Psoas muscle (tissue), 8 donors: ENCODE results near the gene ANKS4B. TPM values are rescaled to one million over a fixed set of nuclear protein-coding genes. Genes with fewer than 3 reads are reported as not detected.

Source experiments
- ATAC-seq, 4 donors: fragments of 200-7000 bp; cut with Tn5 transposase; one replicate each; pipeline ENCODE4 v1.9.1; 2020; ENCODE audit warnings: moderate library complexity in 3 of 4, mild to moderate bottlenecking in 2 of 4
- DNase-seq, 2 donors: peaks; one replicate each; pipeline ENCODE4 v3.0.0-alpha.2; 2020
- H3K27ac ChIP-seq: fragments of 200-600 bp; one replicate; pipeline ENCODE4 v1.8.0; 2022
- H3K27me3 ChIP-seq, 3 donors: fragments of 200-600 bp in 1 of 3; one replicate each; pipeline versions ENCODE4 v1.6.1 to v1.8.0; 2013 to 2022; ENCODE audit warnings: low read length in 2 of 3, mild to moderate bottlenecking in 2 of 3, moderate library complexity in 1 of 3; ENCODE audit not compliant: insufficient read depth in 3 of 3
- H3K36me3 ChIP-seq, 2 donors: fragments of 200-600 bp in 1 of 2; one replicate each; pipeline versions ENCODE4 v1.6.1 to v1.8.0; 2013 to 2022; ENCODE audit warnings: low read depth in 1 of 2, mild to moderate bottlenecking in 1 of 2, moderate library complexity in 1 of 2; ENCODE audit not compliant: insufficient read depth in 1 of 2
- H3K4me1 ChIP-seq: fragments of 200-600 bp; one replicate; pipeline ENCODE4 v1.8.0; 2022
- H3K4me3 ChIP-seq: fragments of 200-600 bp; one replicate; pipeline ENCODE4 v1.8.0; 2022; ENCODE audit warnings: mild to moderate bottlenecking
- H3K9me3 ChIP-seq: fragments of 200-600 bp; one replicate; pipeline ENCODE4 v1.8.0; 2022
- CTCF ChIP-seq: fragments of 200-600 bp; IDR thresholded peaks from one replicate; pipeline ENCODE4 v1.8.0; 2022; ENCODE audit warnings: antibody characterized with exemption
- WGBS, 3 donors: extraction: QIAGEN DNeasy Blood & Tissue Kit; methylation state at CpG; one replicate each; pipeline versions ENCODE4 v1.1.6 to v1.1.7; 2013; 5-methylcytosine and 5-hydroxymethylcytosine counted together
- intact Hi-C, 2 donors: fragments of 100-400 bp; cut with DNase I; formaldehyde crosslinking; loops; one replicate each; pipeline versions ENCODE4 v1.11.0 to v1.14.2; 2022
- polyA plus RNA-seq, 3 donors: library from polyadenylated mRNA; stranded (reverse); fragments of 200-250 nt; gene quantifications; one replicate each; pipeline ENCODE4 v1.2.3, GENCODE V29; 2013
- total RNA-seq, 4 donors: library from RNA; stranded (reverse); fragmentation: NEBNext Ultra II Directional in 2 of 4; extraction: Animal tissue kit (Norgen Biotek cat#: 25700) in 2 of 4; gene quantifications; one replicate each; pipeline versions ENCODE4 v1.2.1 to v1.2.4, GENCODE V29; 2021 to 2023
- donor health status: healthy with polysubstance abuse.
- donor health status: DM: no; HTN: no; CAD: no; lungs with moderate emphysema.
- donor health status: Bipolar disorder and iron deficiency.
- donor health status: healthy.
- donor health status: DM: yes; HTN: yes; CAD: no.
- donor health status: DM: no; HTN: no; CAD: no.
- donor health status: DM: no; HTN: no; CAD: no.
- donor health status: DM: yes; HTN: yes; CAD: no.

The ANKS4B gene
- total and polyA plus RNA-seq, 7 donors = 0.01 TPM; not detected in 6

GRCh38 chr16:21300309-21301167 lies 67.0 kb downstream of the ANKS4B start:
- ATAC-seq = peak; percentile 96 to 99 (median 98)
- no peaks in the 10 kb centered on the region for H3K27me3 ChIP-seq
- peak overlapping the region; percentile 64 for H3K4me3 ChIP-seq
- no peaks in the 10 kb centered on the region for H3K9me3 ChIP-seq
- DNase-seq = peak; percentile 89 to 90
- peaks cover 8% of the 10 kb centered on the region for H3K4me1 ChIP-seq
- 0 to 1% (median 0%) methylated on average over 36 of the region's 36 CpGs for WGBS, 3 donors
- intact Hi-C loops = loop anchor here (1.0 to 5.0 kb wide), 3 partner anchors 112 to 142 kb away; partner anchors contain the start of gene LDAF1 (in 1 of the 2)
- peak overlapping the region; percentile 27 for H3K27ac ChIP-seq
- TF ChIP-seq CTCF = peak; percentile 69
- H3K36me3 ChIP-seq = no peaks in the 10 kb centered on the region

GRCh38 chr16:21301168-21301894 lies 67.8 kb downstream of the ANKS4B start:
- Histone ChIP-seq H3K27me3 (no peaks in the 10 kb centered on the region), H3K4me1 (peaks cover 8% of the 10 kb centered on the region), H3K9me3 (no peaks in the 10 kb centered on the region), H3K36me3 (no peaks in the 10 kb centered on the region), H3K4me3 (peak overlapping the region; percentile 64), H3K27ac (peak overlapping the region; percentile 27)
- intact Hi-C loops = loop anchor here (2.0 to 5.0 kb wide), 2 partner anchors 113 to 114 kb away; no protein-coding TSS in a partner anchor
- 0 to 1% (median 0%) methylated on average over 41 to 60 of the region's 60 CpGs for WGBS, 3 donors
- TF ChIP-seq CTCF = no peak
- peak; percentile 63 to 67 for DNase-seq
- ATAC-seq = peak; percentile 54 to 67 (median 62)

GRCh38 chr16:21301895-21302291 lies 68.4 kb downstream of the ANKS4B start:
- DNase-seq = no peak
- no peak for TF ChIP-seq CTCF
- Histone ChIP-seq H3K4me1 (peaks cover 8% of the 10 kb centered on the region), H3K27ac (no peak overlapping the region), H3K4me3 (peak overlapping the region; percentile 64), H3K9me3 (no peaks in the 10 kb centered on the region), H3K27me3 (peaks cover 0 to 4% (median 0%) of the 10 kb centered on the region in 3 donors), H3K36me3 (no peaks in the 10 kb centered on the region)
- ATAC-seq = no peak
- intact Hi-C loops = loop anchor here (2.0 to 5.0 kb wide), 2 partner anchors 113 to 115 kb away; no protein-coding TSS in a partner anchor
- 2 to 4% (median 4%) methylated on average over 13 to 17 of the region's 17 CpGs for WGBS, 3 donors

DNA sequence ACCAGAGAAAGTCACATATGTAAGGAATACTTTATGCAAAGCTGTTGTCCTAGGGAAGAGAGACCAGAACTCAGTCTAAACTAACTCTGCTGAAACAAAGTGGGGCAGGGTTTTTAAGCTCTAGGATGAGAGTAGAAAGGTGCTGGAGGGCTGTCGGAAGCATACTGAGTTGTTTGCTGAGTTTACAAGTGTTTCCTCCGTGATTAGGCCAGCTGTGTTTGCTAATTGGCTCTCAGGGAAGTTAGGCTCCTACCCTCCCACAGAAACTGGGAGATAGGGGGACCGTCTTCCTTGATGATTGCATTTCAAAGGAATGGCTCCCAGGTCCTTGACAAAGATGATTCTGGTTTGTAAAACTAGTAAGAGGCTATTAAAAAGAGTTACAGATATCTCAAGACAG lies 69.0 kb downstream of the ANKS4B start:
- H3K4me3 ChIP-seq = no peak overlapping the region
- 72 to 82% (median 76%) methylated on average over 3 of the region's 3 CpGs for WGBS, 3 donors
- H3K36me3 ChIP-seq = no peaks in the 10 kb centered on the region
- H3K27me3 ChIP-seq = peaks cover 0 to 4% (median 0%) of the 10 kb centered on the region in 3 donors
- DNase-seq (no peak), ATAC-seq (no peak)
- H3K9me3 ChIP-seq = no peaks in the 10 kb centered on the region
- intact Hi-C loops = loop anchor here in 1 of 2 donors (5.0 kb wide), 1 partner anchor 115 kb away; no protein-coding TSS in a partner anchor
- H3K27ac ChIP-seq = no peak overlapping the region
- TF ChIP-seq CTCF = no peak
- H3K4me1 ChIP-seq = peaks cover 8% of the 10 kb centered on the region
